IMR-90 (cell line): ENCODE data around the gene CCNO. TPM values are rescaled to one million over a fixed set of nuclear protein-coding genes. Genes with fewer than 3 reads are reported as not detected.
A peak's percentile ranks its signal among the peaks of the same experiment; 100 is the strongest.

Experiments used
- ATAC-seq: fragments of 200-7000 bp; cut with Tn5 transposase; 2 replicates; pipeline ENCODE4 v1.9.1; 2020; ENCODE audit warnings: low read depth, mild to moderate bottlenecking, moderate library complexity
- BruUV-seq: library from RNA; stranded (reverse); fragments of 400-500 nt; replicated peaks from 2 replicates; lab custom pipeline; 2021; lab: Mats Ljungman, UMichigan
- CTCF ChIA-PET: fragments of 300-600 bp; formaldehyde crosslinking; extraction: SDS; loops from one replicate; lab custom pipeline; 2021; ENCODE audit warnings: antibody characterized with exemption; lab: Yijun Ruan, JAX
- POLR2A ChIA-PET: fragments of 300-600 bp; sonication (Branson Sonifier 250); formaldehyde crosslinking; loops from one replicate; lab custom pipeline; 2022; ENCODE audit warnings: antibody characterized with exemption; ENCODE audit not compliant: unreplicated experiment; lab: Charles Lee
- DNase-seq: peaks from one replicate; pipeline ENCODE4 v3.0.0; 2013
- H2AFZ ChIP-seq: replicated peaks from 2 replicates; pipeline ENCODE3; 2013; ENCODE audit warnings: low read length, mild to moderate bottlenecking; ENCODE audit not compliant: poor library complexity
- H2AK5ac ChIP-seq: 2 replicates; pipeline ENCODE4 v1.6.1; 2013; ENCODE audit warnings: low read depth, low read length, inconsistent platforms
- H2AK9ac ChIP-seq: replicated peaks from 2 replicates; pipeline ENCODE3; 2013; ENCODE audit warnings: mild to moderate bottlenecking, low read depth, low read length, moderate library complexity; ENCODE audit not compliant: poor library complexity
- H2BK120ac ChIP-seq: 2 replicates; pipeline ENCODE4 v1.6.1; 2013; ENCODE audit warnings: low read depth, low read length, inconsistent platforms
- H2BK15ac ChIP-seq: 3 replicates; pipeline ENCODE4 v1.6.1; 2013; ENCODE audit warnings: low read depth, low read length, inconsistent platforms
- H2BK20ac ChIP-seq: 2 replicates; pipeline ENCODE4 v1.6.1; 2013; ENCODE audit warnings: low read depth, mild to moderate bottlenecking, inconsistent platforms, low read length, moderate library complexity
- H2BK5ac ChIP-seq: 2 replicates; pipeline ENCODE4 v1.6.1; 2013; ENCODE audit warnings: mild to moderate bottlenecking, low read depth, low read length, inconsistent platforms; ENCODE audit not compliant: poor library complexity, severe bottlenecking
- H3K14ac ChIP-seq: replicated peaks from 2 replicates; pipeline ENCODE4 v1.6.1; 2013; ENCODE audit warnings: low read depth, low read length, inconsistent platforms
- H3K18ac ChIP-seq: 2 replicates; pipeline ENCODE4 v1.6.1; 2013; ENCODE audit warnings: low read depth, low read length, control low read depth
- H3K23ac ChIP-seq: 2 replicates; pipeline ENCODE4 v1.6.1; 2013; ENCODE audit warnings: low read depth, low read length, inconsistent platforms
- H3K27ac ChIP-seq: 2 replicates; pipeline ENCODE4 v1.5.1; 2013; ENCODE audit warnings: mild to moderate bottlenecking, control low read depth, low read length; ENCODE audit not compliant: insufficient read depth
- H3K27me3 ChIP-seq: 2 replicates; pipeline ENCODE4 v1.6.1; 2013; ENCODE audit warnings: low read length; ENCODE audit not compliant: control insufficient read depth, insufficient read depth
- H3K36me3 ChIP-seq: 2 replicates; pipeline ENCODE4 v1.6.1; 2013; ENCODE audit warnings: low read length, mixed read lengths; ENCODE audit not compliant: control insufficient read depth, insufficient read depth
- H3K4ac ChIP-seq: 2 replicates; pipeline ENCODE4 v1.6.1; 2013; ENCODE audit warnings: low read depth, low read length, inconsistent platforms
- H3K4me1 ChIP-seq: 2 replicates; pipeline ENCODE4 v1.6.1; 2013; ENCODE audit warnings: low read length, mixed read lengths; ENCODE audit not compliant: control insufficient read depth, insufficient read depth
- H3K4me2 ChIP-seq: 2 replicates; pipeline ENCODE4 v1.6.1; 2013; ENCODE audit warnings: low read depth, mild to moderate bottlenecking, control low read depth, low read length, moderate library complexity
- H3K4me3 ChIP-seq: 2 replicates; pipeline ENCODE4 v1.5.1; 2013; ENCODE audit warnings: low read depth, mild to moderate bottlenecking, control low read depth, low read length, moderate library complexity; ENCODE audit not compliant: insufficient read depth
- H3K56ac ChIP-seq: 2 replicates; pipeline ENCODE4 v1.6.1; 2013; ENCODE audit warnings: low read length, inconsistent platforms; ENCODE audit not compliant: insufficient read depth; ENCODE audit errors: extremely low read depth
- H3K79me1 ChIP-seq, 2 experiments: 2 replicates each; pipeline ENCODE4 v1.6.1; 2013; ENCODE audit warnings: low read length in 2 of 2, inconsistent platforms in 1 of 2, low read depth in 1 of 2
- H3K9ac ChIP-seq: 2 replicates; pipeline ENCODE4 v1.6.1; 2013; ENCODE audit warnings: low read depth, low read length, control low read depth
- H3K9me1 ChIP-seq: 2 replicates; pipeline ENCODE4 v1.6.1; 2013; ENCODE audit warnings: low read length, inconsistent platforms; ENCODE audit not compliant: insufficient read depth
- H3K9me3 ChIP-seq: 2 replicates; pipeline ENCODE4 v1.6.1; 2013; ENCODE audit warnings: low read length; ENCODE audit not compliant: control insufficient read depth, insufficient read depth
- H4K20me1 ChIP-seq: 2 replicates; pipeline ENCODE4 v1.6.1; 2013; ENCODE audit warnings: low read length, inconsistent platforms; ENCODE audit not compliant: insufficient read depth
- H4K5ac ChIP-seq: 2 replicates; pipeline ENCODE4 v1.6.1; 2013; ENCODE audit warnings: mild to moderate bottlenecking, low read depth, low read length, control low read depth
- H4K8ac ChIP-seq, 2 experiments: 2 replicates each; pipeline ENCODE4 v1.6.1; 2013; ENCODE audit warnings: low read depth in 2 of 2, low read length in 2 of 2, control low read depth in 1 of 2, inconsistent platforms in 1 of 2
- H4K91ac ChIP-seq: 2 replicates; pipeline ENCODE4 v1.6.1; 2013; ENCODE audit warnings: low read depth, low read length, inconsistent platforms; ENCODE audit not compliant: insufficient read depth
- BHLHE40 ChIP-seq: fragments of 150-350 bp; IDR thresholded peaks from 2 replicates; pipeline ENCODE4 v1.6.1; 2016; ENCODE audit warnings: mild to moderate bottlenecking, low read depth, low read length
- CHD1 ChIP-seq: IDR thresholded peaks from 2 replicates; pipeline ENCODE4 v1.6.1; 2012; ENCODE audit warnings: low read depth, low read length, improper control_type of control experiment
- FOS ChIP-seq: fragments of 150-350 bp; IDR thresholded peaks from 2 replicates; pipeline ENCODE4 v1.6.1; 2016; ENCODE audit warnings: low read depth, low read length
- MAFK ChIP-seq: IDR thresholded peaks from 2 replicates; pipeline ENCODE4 v1.6.1; 2012; ENCODE audit warnings: low read depth, low read length, improper control_type of control experiment
- MAZ ChIP-seq: IDR thresholded peaks from 2 replicates; pipeline ENCODE4 v1.6.1; 2012; ENCODE audit warnings: low read depth, mild to moderate bottlenecking, low read length, improper control_type of control experiment, moderate library complexity, borderline replicate concordance
- NFE2L2 ChIP-seq: fragments of 150-350 bp; IDR thresholded peaks from 2 replicates; pipeline ENCODE4 v1.6.1; 2016; ENCODE audit warnings: low read depth, mild to moderate bottlenecking, low read length
- POLR2A ChIP-seq: IDR thresholded peaks from 2 replicates; pipeline ENCODE4 v1.6.1; 2012; ENCODE audit warnings: mild to moderate bottlenecking, low read depth, low read length
- RCOR1 ChIP-seq: IDR thresholded peaks from 2 replicates; pipeline ENCODE4 v1.6.1; 2012; ENCODE audit warnings: mild to moderate bottlenecking, low read length, improper control_type of control experiment; ENCODE audit not compliant: insufficient replicate concordance
- RFX5 ChIP-seq: IDR thresholded peaks from 2 replicates; pipeline ENCODE4 v1.8.0; 2012; ENCODE audit warnings: low read depth, mild to moderate bottlenecking, low read length, moderate library complexity
- SMC3 ChIP-seq: fragments of 150-350 bp; IDR thresholded peaks from 2 replicates; pipeline ENCODE4 v1.6.1; 2016; ENCODE audit warnings: low read depth, mild to moderate bottlenecking, antibody characterized with exemption, low read length, moderate library complexity
- WGBS, 2 experiments: methylation state at CpG; one replicate each; pipeline versions ENCODE4 v1.1.5 to v1.1.7; 2013; ENCODE audit warnings: missing lambda C conversion rate in 2 of 2; ENCODE audit not compliant: insufficient read length in 1 of 2; ENCODE audit errors: extremely low coverage in 2 of 2; 5-methylcytosine and 5-hydroxymethylcytosine counted together
- dilution Hi-C: fragments of 300-500 bp; cut with HindIII; formaldehyde crosslinking; loops from one replicate; pipeline ENCODE4 v1.14.3; 2018; ENCODE audit warnings: low sequenced_read_pairs; ENCODE audit not compliant: unreplicated experiment
- in situ Hi-C: fragments of 300-500 bp; cut with MboI; formaldehyde crosslinking; loops from 3 replicates; pipeline ENCODE4 v1.14.3; 2019; ENCODE audit warnings: low sequenced_read_pairs, inconsistent platforms, mixed read lengths
- intact Hi-C: fragments of 100-400 bp; cut with micrococcal nuclease; formaldehyde crosslinking; loops from 2 replicates; pipeline ENCODE4 v1.10.0; 2022
- polyA plus RNA-seq, 3 experiments: library from polyadenylated mRNA; depleted of rRNA; stranded (reverse); fragments of >200 nt; gene quantifications; 2 replicates each; pipeline ENCODE4 v1.2.3, GENCODE V29; 2012; ENCODE audit warnings: low replicate concordance in 1 of 3
- total RNA-seq: library from RNA; depleted of rRNA; stranded (reverse); fragments of >200 nt; gene quantifications from 2 replicates; pipeline ENCODE4 v1.2.3, GENCODE V29; 2012
- TF ChIP-seq, protein P1 (sequence below): conservative IDR thresholded peaks from 2 replicates; pipeline ENCODE4 v1.5.1; 2012; ENCODE audit warnings: mild to moderate bottlenecking, low read depth, low read length, improper control_type of control experiment
- TF ChIP-seq, protein P2 (sequence below): fragments of 150-350 bp; IDR thresholded peaks from 2 replicates; pipeline ENCODE4 v1.6.1; 2017; ENCODE audit warnings: mild to moderate bottlenecking, antibody characterized with exemption, low read length, low read depth

CCNO gene
- total and polyA plus RNA-seq, 2 of the 4 experiments (the other 2 are of a cell fraction), result 0.09 TPM; not detected in 1

DNA sequence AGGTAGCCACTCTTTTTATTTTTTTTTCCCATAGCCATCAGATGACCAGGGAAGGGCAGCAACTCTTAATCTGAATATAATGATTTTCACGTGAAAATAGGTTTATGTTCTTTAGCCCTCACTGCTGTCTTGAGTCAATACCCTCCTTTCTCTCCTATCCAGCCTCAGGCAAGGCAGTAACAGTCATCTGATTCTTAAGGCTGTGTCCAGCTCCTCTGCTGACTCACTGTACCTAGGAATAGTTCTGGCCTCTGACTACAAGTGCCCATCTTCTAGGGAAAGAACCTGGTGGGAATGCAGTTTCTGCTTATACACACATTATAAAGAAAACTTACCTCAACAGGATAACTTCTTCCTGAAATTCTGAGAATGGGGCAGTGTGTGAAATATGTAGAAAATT is 43.4 kb upstream of the CCNO start:
- Histone ChIP-seq H3K9me1 (no peaks in the 10 kb centered on the region), H3K14ac (no peak overlapping the region), H3K18ac (no peak overlapping the region), H3K4me2 (no peak overlapping the region), H4K5ac (no peak overlapping the region), H3K27me3 (no peaks in the 10 kb centered on the region), H4K91ac (no peak overlapping the region), H3K4ac (no peak overlapping the region), H3K27ac (no peak overlapping the region), H3K9me3 (no peaks in the 10 kb centered on the region), H3K36me3 (peaks cover 21% of the 10 kb centered on the region), H2AFZ (no peak overlapping the region), H3K79me1 (peaks cover 3% of the 10 kb centered on the region in 2 experiments; a peak in 2 of 4 replicates), H4K20me1 (no peaks in the 10 kb centered on the region), H2AK5ac (no peak overlapping the region), H3K56ac (no peak overlapping the region), H2BK15ac (no peak overlapping the region), H4K8ac (no peak overlapping the region), H3K4me3 (no peak overlapping the region), H2BK120ac (no peak overlapping the region), H3K9ac (no peak overlapping the region), H3K4me1 (no peaks in the 10 kb centered on the region), H2BK5ac (peak overlapping the region; percentile 3), H2BK20ac (no peak overlapping the region), H2AK9ac (no peak overlapping the region), H3K23ac (no peak overlapping the region)
- ATAC-seq (peak; percentile 68; the same call in 1 of the 2 replicates), DNase-seq (peak; percentile 72)
- ChIA-PET CTCF (no interaction called here), POLR2A (no interaction called here)
- BruUV-seq, result no TSS peak
- in situ Hi-C loops, result no loop called here
- intact Hi-C loops, result no loop called here
- WGBS, 2 experiments, result no CpG with 5 or more reads among the region's 1 CpG
- no peak for TF ChIP-seq POLR2A
- TF ChIP-seq MAFK, result no peak
- TF ChIP-seq SMC3, result no peak
- TF ChIP-seq, protein P1, sequence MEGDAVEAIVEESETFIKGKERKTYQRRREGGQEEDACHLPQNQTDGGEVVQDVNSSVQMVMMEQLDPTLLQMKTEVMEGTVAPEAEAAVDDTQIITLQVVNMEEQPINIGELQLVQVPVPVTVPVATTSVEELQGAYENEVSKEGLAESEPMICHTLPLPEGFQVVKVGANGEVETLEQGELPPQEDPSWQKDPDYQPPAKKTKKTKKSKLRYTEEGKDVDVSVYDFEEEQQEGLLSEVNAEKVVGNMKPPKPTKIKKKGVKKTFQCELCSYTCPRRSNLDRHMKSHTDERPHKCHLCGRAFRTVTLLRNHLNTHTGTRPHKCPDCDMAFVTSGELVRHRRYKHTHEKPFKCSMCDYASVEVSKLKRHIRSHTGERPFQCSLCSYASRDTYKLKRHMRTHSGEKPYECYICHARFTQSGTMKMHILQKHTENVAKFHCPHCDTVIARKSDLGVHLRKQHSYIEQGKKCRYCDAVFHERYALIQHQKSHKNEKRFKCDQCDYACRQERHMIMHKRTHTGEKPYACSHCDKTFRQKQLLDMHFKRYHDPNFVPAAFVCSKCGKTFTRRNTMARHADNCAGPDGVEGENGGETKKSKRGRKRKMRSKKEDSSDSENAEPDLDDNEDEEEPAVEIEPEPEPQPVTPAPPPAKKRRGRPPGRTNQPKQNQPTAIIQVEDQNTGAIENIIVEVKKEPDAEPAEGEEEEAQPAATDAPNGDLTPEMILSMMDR, result no peak
- no peak for TF ChIP-seq CHD1
- no peak for TF ChIP-seq NFE2L2
- TF ChIP-seq RFX5, result no peak
- TF ChIP-seq BHLHE40, result no peak
- TF ChIP-seq RCOR1, result no peak
- TF ChIP-seq, protein P2, sequence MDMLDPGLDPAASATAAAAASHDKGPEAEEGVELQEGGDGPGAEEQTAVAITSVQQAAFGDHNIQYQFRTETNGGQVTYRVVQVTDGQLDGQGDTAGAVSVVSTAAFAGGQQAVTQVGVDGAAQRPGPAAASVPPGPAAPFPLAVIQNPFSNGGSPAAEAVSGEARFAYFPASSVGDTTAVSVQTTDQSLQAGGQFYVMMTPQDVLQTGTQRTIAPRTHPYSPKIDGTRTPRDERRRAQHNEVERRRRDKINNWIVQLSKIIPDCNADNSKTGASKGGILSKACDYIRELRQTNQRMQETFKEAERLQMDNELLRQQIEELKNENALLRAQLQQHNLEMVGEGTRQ, result no peak
- no peak for TF ChIP-seq MAZ
- TF ChIP-seq FOS, result no peak
- dilution Hi-C loops, result no loop called here
